OCI-LY3 (cell line): ENCODE measurements around the gene SESN1.

ENCODE experiments used
- H2AFZ ChIP-seq: fragments of 200-600, 300-600 bp; shearing (Covaris generic); 2 replicates; pipeline ENCODE4 v1.6.0; 2014; ENCODE audit warnings: antibody characterized with exemption, low read depth, low read length
- H3K27ac ChIP-seq: fragments of 200-600, 300-600 bp; sonication (generic); 2 replicates; pipeline ENCODE4 v1.5.1; 2014; ENCODE audit warnings: mild to moderate bottlenecking, low read length, moderate library complexity, mixed read lengths
- H3K27me3 ChIP-seq: fragments of 200-600, 300-600 bp; sonication (generic); 2 replicates; pipeline ENCODE4 v1.6.1; 2014; ENCODE audit warnings: low read depth, low read length, mixed read lengths
- H3K36me3 ChIP-seq: fragments of 200-600, 300-600 bp; sonication (generic); replicated peaks from 2 replicates; pipeline ENCODE3; 2014; ENCODE audit warnings: low read depth, low read length, mixed read lengths
- H3K4me1 ChIP-seq: fragments of 300-600, 200-600 bp; sonication (generic); 2 replicates; pipeline ENCODE4 v1.6.1; 2014; ENCODE audit warnings: low read length, mixed read lengths
- H3K4me2 ChIP-seq: fragments of 200-600, 300-600 bp; sonication (generic); 2 replicates; pipeline ENCODE4 v1.6.1; 2014; ENCODE audit warnings: low read length, mixed read lengths
- H3K4me3 ChIP-seq: fragments of 300-600, 200-600 bp; sonication (generic); 2 replicates; pipeline ENCODE4 v1.5.1; 2014; ENCODE audit warnings: antibody characterized with exemption, mild to moderate bottlenecking, low read length, moderate library complexity
- H3K79me2 ChIP-seq: fragments of 300-600, 200-600 bp; shearing (Covaris generic); 2 replicates; pipeline ENCODE4 v1.6.1; 2014; ENCODE audit warnings: mild to moderate bottlenecking, low read length, mixed read lengths
- H3K9ac ChIP-seq: fragments of 300-600, 200-600 bp; shearing (Covaris generic); 2 replicates; pipeline ENCODE4 v1.6.0; 2014; ENCODE audit warnings: mild to moderate bottlenecking, low read length, moderate library complexity
- H3K9me3 ChIP-seq: fragments of 200-600, 300-600 bp; shearing (Covaris generic); 2 replicates; pipeline ENCODE4 v1.6.1; 2014; ENCODE audit warnings: low read length, mixed read lengths; ENCODE audit not compliant: insufficient read depth
- H4K20me1 ChIP-seq: fragments of 200-600, 300-600 bp; sonication (generic); 2 replicates; pipeline ENCODE4 v1.6.1; 2016; ENCODE audit warnings: low read length, mixed read lengths; ENCODE audit not compliant: insufficient read depth
- EZH2phosphoT487 ChIP-seq: fragments of 200-600 bp; shearing (Covaris generic); IDR thresholded peaks from 2 replicates; pipeline ENCODE4 v1.6.1; 2018; ENCODE audit warnings: antibody characterized with exemption, mixed run types, low read depth
- TF ChIP-seq, protein P1 (sequence below): fragments of 200-600, 300-600 bp; sonication (generic); IDR thresholded peaks from 2 replicates; pipeline ENCODE4 v1.5.1; 2014; ENCODE audit warnings: antibody characterized with exemption, low read length, low read depth

The SESN1 gene

DNA sequence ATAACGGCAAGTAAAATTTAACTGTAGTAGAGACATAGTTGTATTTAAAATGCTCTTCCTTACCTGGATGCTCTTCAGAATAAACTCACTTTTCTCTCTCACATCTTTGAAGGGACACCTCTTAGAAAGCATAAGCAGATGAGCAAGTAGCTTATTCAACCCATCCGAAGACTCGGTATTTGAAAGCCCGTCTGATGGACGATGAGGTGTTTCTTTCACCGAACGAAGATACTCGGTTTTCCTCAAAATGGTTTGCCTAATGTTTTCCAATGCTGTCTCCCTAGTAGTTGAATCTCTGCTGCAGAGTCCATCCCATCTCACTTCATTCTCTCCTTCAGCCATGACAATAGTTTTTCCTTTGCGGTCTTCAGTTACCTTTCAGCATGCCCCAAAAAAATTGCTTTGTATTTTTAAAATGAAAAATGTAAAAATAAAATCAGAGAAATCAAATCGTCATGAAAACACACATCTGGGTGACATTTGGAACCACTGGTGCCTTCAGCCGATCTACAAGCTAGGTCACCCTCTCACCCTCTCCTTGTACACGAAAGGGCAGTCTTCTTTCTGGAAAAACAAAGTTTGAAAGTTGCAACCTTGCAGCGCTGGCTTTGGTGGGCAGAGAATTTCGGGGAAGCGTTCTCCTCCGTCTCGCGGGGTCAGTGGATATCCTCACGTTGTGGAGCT is 772 bp downstream of the SESN1 start:
- H3K9ac ChIP-seq: peak overlapping the region; percentile 97
- no peaks in the 10 kb centered on the region for H3K36me3 ChIP-seq
- H3K9me3 ChIP-seq: no peaks in the 10 kb centered on the region
- no peak overlapping the region for H2AFZ ChIP-seq
- H3K27ac ChIP-seq: no peak overlapping the region
- no peaks in the 10 kb centered on the region for H3K27me3 ChIP-seq
- H3K79me2 ChIP-seq: no peaks in the 10 kb centered on the region
- H3K4me2 ChIP-seq: peak overlapping the region; percentile 89
- H3K4me1 ChIP-seq: peaks cover 15% of the 10 kb centered on the region
- no peaks in the 10 kb centered on the region for H4K20me1 ChIP-seq
- no peak for TF ChIP-seq EZH2phosphoT487
- TF ChIP-seq, protein P1, sequence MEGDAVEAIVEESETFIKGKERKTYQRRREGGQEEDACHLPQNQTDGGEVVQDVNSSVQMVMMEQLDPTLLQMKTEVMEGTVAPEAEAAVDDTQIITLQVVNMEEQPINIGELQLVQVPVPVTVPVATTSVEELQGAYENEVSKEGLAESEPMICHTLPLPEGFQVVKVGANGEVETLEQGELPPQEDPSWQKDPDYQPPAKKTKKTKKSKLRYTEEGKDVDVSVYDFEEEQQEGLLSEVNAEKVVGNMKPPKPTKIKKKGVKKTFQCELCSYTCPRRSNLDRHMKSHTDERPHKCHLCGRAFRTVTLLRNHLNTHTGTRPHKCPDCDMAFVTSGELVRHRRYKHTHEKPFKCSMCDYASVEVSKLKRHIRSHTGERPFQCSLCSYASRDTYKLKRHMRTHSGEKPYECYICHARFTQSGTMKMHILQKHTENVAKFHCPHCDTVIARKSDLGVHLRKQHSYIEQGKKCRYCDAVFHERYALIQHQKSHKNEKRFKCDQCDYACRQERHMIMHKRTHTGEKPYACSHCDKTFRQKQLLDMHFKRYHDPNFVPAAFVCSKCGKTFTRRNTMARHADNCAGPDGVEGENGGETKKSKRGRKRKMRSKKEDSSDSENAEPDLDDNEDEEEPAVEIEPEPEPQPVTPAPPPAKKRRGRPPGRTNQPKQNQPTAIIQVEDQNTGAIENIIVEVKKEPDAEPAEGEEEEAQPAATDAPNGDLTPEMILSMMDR: no peak
- peak overlapping the region; percentile 96 for H3K4me3 ChIP-seq

DNA sequence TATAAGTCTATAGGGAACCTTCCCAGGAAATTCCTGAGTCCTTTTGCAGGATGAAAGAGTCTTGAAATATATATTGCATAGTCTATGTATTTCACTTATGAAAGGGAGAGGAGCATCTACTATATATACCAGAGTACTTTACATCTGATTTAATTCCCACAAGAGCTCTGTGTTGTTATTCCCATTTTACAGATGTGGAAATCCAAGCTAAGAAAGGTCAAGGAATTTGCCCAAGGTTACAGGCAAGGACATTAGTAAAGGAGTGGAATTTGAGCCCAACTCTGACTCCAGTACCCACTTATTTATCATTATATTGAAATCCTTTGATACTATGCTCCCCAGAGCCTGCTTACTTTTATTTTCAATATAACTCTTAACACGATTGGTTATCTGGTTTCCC is 2.6 kb downstream of the SESN1 start:
- TF ChIP-seq, protein P1: no peak
- no peak for TF ChIP-seq EZH2phosphoT487
- H3K4me3 ChIP-seq: no peak overlapping the region
- no peaks in the 10 kb centered on the region for H4K20me1 ChIP-seq
- H3K4me1 ChIP-seq: peaks cover 15% of the 10 kb centered on the region
- H3K4me2 ChIP-seq: no peak overlapping the region
- H3K36me3 ChIP-seq: no peaks in the 10 kb centered on the region
- H3K9me3 ChIP-seq: no peaks in the 10 kb centered on the region
- H2AFZ ChIP-seq: no peak overlapping the region
- no peaks in the 10 kb centered on the region for H3K27me3 ChIP-seq
- no peak overlapping the region for H3K9ac ChIP-seq
- no peak overlapping the region for H3K27ac ChIP-seq
- no peaks in the 10 kb centered on the region for H3K79me2 ChIP-seq

DNA sequence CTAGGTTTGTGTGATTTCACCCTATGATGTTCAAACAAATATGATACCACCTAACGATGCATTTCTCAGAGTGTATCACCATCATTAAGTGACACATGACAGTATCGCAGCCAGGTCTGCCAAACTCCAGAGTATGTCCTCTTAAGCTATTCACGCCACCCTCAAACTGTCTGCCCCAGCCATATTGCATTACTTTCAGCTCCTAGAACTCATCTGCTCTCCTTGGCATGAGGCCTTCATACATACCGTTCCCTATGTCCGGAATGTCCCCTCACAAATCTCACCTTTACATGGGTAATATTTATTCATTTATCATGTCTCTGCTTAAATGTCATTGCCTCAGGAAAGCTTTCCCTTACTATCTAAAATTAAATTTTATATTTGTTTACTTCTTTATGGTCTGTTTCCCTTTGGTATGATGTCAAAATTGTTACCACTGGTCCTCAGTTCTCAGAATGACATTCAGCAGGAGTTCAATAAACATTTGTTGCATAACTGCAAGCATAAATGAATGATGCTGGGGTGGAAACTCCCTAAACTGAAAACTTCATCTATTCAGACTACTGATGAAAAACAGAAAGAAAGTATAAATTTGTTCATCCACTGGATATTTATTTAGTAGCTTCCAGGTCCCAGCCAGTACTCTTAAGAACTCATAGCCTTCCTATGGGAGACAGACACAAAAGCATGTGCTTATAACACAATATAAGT is 3.2 kb downstream of the SESN1 start:
- H3K79me2 ChIP-seq: no peaks in the 10 kb centered on the region
- H3K4me1 ChIP-seq: peaks cover 15% of the 10 kb centered on the region
- no peak overlapping the region for H2AFZ ChIP-seq
- no peak overlapping the region for H3K4me3 ChIP-seq
- no peaks in the 10 kb centered on the region for H3K27me3 ChIP-seq
- H3K9me3 ChIP-seq: no peaks in the 10 kb centered on the region
- TF ChIP-seq, protein P1: no peak
- TF ChIP-seq EZH2phosphoT487: no peak
- no peak overlapping the region for H3K27ac ChIP-seq
- no peak overlapping the region for H3K9ac ChIP-seq
- no peaks in the 10 kb centered on the region for H4K20me1 ChIP-seq
- H3K4me2 ChIP-seq: no peak overlapping the region
- no peaks in the 10 kb centered on the region for H3K36me3 ChIP-seq

DNA sequence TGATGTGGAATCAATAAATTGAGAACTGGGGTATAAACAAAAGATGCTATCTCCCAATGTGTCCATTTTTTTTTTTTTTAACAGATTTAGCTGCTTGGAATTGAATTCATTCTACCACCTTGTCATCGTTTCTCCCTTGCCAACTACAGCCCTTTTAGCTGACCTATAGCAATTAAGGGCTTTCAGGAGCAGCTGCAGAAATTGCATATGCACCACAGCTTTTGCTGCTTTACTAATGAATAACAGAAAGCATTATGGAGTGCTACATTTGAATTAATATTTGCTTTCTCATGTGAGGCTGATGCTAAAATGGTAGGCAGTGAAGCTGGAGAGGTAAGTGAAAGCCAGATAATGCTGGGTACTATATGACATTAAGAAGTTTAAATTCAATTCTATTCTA is 5.7 kb downstream of the SESN1 start:
- Histone ChIP-seq H3K4me3 (no peak overlapping the region), H3K79me2 (no peaks in the 10 kb centered on the region), H4K20me1 (no peaks in the 10 kb centered on the region), H3K27me3 (no peaks in the 10 kb centered on the region), H3K27ac (no peak overlapping the region), H3K9ac (no peak overlapping the region), H3K36me3 (no peaks in the 10 kb centered on the region), H3K4me2 (no peak overlapping the region), H3K4me1 (peaks cover 11% of the 10 kb centered on the region), H3K9me3 (no peaks in the 10 kb centered on the region), H2AFZ (no peak overlapping the region)
- TF ChIP-seq, protein P1: no peak
- no peak for TF ChIP-seq EZH2phosphoT487
